GM19238 (cell line): ENCODE results near the gene ACVR1.

Experiments
- DNase-seq: peaks from one replicate; pipeline ENCODE4 v3.0.0; 2011; ENCODE audit warnings: low spot score; ENCODE audit not compliant: insufficient read length

The ACVR1 gene

DNA sequence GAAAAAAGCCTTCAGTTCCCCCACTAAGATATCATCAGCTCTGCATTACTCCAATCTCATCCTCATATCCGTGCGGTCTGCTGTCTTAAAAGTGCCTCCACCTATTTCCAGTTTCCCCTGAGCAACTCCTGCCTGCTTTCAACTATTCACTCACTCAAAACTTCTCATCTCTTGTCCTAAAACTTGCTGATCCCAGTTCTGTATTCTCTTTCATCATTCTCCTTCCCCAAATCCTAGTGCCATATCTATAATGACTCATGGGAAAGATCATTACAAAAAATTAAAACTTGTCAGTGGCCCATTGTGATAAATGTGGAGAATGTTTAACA lies 20.0 kb downstream of the ACVR1 start:
- DNase-seq: no peak

DNA sequence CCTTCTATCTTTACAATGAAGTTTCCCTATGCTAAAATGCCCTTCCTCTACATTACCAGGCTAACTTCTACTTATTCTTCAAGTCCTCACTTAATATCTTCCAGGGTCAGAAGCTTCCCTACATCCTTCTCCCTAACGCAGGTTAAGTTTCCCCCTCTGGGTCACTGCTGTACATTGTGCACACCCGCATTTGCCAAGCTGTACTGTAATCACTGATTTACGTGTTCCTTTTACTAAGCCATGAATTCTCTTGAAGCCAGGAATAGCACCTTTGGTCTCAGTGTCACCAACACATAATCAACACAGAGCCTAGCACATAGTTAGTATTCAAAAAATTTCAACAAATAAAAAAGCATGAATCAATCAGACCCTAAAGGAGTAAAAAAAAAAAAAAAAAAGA lies 22.3 kb downstream of the ACVR1 start:
- DNase-seq: no peak

DNA sequence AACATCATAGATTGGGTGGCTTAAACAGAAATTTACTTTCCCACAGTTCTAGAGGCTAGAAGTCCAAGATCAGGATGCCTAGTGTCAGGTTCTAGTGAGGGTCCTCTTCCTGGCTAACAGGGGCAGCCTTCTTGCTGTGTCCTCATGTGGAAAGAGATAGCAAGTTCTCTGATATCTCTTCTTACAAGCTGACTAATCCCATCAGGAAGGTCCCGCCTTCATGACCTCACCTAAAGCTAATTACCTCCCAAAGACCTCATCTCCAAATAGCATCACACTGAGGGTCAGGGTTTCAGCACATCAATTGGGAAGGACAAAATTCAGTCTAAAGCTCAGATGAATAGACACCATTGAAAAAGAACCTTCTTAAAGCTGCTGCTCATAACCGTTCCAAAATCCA lies 22.9 kb downstream of the ACVR1 start:
- DNase-seq: no peak

DNA sequence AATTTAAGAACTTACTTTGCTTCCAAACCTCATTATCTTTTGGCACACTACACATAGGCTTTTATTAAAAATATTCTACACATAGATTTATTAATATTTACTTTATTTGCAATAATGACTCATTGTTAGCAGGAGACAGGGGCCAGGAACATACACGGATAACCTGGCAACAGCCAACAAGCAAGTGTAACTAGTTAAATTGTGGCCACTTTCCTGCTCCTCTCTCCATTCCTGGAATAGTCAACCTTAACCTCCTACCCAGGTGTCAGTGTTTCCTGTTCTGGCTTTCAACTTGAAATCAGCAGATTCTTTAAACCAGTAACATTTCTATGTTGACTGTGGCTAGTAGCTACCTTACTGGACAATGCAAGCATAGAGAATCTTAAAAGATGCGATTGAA lies 26.5 kb downstream of the ACVR1 start:
- no peak for DNase-seq

DNA sequence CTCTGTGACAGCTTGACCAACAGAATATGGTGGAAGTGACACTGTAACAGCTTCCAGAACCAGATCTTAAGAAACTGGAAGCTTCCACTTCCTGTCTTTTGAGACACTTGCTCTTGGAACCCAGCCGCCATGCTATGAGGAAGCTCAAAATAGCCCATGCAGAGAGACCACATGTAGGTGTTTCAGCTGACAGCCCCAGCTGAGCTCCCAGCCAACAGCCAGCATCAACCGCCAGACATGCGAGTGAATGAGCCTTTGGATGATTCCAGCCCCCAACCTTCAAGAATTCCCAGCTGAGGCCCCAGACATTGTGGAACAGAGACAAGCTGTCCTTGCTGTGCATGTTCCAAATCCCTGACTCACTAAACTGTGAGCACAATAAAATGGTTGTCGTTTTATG lies 27.9 kb downstream of the ACVR1 start:
- DNase-seq: no peak

- no peak for DNase-seq
These were observed 31.0 kb downstream of the ACVR1 start for GRCh38 chr2:157845081-157845480.

DNA sequence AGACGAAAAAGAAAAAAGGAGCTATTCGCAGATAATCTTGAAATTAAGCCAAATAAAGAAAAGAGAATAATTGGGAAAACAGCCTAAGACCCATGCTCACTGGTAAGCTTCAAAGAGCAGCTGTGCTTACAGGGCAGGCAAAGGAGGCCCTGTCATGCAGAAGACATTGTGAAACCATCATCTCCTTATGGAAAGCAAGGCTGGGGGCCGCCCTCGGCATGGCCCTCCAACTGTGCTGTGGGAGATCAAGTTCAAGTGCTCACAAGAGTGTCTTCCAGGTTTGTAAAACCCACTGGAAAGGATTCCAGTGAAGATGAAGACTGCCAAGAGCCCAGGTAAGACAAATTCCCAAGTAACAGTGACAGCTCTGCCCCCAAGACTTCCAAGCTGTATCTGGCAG lies 32.2 kb downstream of the ACVR1 start:
- DNase-seq: no peak

DNA sequence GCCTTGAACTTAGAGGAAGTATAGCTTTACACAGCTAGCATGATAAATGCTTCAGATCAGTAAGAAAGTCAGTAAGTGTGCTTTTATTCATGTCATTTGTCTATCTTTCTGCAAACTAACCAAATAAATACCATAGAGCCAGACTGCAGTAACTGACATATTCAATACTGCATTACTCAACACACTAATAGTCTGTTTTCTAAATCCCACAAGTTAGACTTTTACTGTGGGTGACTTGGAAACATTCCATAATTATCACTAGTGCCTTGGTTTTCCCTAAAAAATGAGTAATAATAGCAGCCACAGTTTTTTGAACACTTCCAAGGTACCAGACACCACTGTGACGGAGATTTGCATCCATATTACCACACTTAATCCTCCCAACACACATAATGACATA lies 33.0 kb downstream of the ACVR1 start:
- no peak for DNase-seq

DNA sequence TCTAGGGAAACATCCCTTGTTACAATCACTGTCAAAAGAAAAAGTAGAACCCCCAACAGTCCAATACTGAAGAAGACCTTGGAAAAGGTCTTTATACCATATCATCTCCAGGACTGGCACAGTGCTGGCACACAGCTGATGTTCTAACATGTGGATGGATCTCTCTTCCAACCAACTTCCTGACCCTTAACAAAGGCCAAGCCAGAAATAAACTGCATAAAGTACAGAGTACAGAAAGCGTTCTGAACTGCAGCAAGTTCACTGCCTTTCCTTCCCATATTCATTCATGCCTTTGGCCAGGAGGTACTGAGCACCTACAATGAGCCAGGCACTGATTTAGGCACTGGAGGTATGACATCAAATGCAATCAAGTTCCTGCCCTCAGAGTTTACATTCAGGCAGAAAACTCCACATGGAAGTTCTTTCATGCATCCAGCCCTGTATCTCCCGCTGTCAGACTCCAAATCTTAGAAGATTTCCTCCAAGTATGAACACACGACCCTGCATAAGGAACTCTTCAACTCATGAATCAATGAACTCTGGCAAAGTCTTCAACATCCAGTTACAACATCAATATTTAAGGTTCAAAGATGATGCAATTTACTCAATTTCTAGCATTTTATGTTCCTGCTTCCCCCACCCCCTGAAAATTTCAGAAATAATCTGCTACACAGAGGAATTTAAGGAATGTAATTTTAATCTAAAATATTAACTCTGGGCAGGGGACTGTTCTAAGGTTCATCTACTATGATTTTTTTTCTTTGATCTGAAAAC lies 33.8 kb downstream of the ACVR1 start:
- DNase-seq: no peak

DNA sequence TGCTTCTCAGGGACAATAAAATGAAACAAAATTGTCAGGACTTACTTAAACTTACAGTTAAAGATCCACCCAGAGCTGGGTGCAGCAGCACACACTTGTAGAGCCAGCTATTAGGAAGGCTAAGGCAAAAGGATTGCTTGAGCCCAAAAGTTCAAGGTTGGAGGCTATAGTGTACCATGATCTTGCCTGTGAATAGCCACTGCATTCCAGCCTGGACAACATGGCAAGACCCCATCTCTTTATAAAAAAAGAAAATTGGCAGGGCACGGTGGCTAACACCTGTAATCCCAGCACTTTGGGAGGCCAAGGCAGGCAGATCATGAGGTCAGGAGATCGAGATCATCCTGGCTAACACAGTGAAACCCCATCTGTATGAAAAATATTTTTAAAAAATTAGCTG lies 34.6 kb downstream of the ACVR1 start:
- no peak for DNase-seq

GRCh38 chr2:157840568-157841156 lies 35.5 kb downstream of the ACVR1 start:
- no peak for DNase-seq

- no peak for DNase-seq
These were observed 36.3 kb downstream of the ACVR1 start for GRCh38 chr2:157839822-157840221.

DNA sequence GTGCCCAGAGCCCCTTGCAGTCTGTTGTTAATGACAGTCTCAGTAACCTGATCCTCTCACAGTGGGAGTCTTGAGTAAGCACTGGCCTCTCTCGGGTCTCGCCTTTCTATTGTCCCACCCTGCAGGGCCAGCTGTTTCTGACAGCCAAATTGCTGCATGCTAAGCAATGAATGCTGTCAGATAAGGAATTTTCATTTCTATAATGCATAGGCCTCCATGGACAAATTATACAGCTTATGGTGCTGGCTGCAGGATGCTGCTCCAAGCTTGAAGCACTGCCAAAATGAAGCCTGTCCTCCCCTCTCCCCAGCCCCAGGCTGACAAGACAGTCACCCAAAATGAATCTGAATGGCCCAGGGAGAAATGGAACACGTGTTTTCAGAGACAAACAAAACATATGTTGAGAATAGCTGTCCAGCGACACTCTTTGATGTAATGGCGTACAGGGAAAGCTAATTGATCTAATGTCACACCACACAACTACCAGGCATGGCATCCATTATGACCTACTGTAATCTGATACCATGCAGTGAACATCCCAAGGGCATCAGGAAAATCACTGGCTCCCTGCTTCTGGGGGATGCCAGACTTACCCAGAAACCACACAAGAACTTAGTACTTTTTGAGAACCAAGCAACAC lies 36.8 kb downstream of the ACVR1 start:
- no peak for DNase-seq

GRCh38 chr2:157838442-157839161 lies 37.5 kb downstream of the ACVR1 start:
- DNase-seq: no peak

DNA sequence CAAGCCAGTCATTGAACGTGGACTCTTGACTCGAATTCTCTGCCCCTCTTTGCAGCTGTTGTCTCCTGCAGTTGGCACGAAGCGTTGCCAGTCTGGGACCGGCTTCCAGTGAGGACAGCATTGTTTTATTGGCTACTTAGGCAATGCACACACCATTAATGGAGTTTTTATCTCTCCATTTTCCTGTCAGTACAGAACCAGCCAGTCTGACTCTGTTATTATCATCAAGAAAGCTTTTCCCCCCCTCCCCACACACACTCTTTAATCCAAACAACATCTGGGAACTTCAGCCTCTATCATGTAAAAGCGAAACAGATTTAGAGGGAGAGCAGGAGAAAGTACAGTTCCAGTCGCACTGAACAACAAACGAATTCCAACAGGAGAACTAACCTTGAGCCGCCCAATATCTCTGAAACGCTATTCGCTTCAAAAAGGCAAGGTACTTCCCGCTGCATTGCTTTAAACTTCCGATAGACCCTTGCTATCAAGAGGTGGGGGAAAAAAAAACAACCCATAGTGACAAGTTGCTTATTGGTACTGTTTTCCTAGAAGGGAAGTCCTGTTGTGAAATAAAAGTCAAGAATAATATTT lies 38.2 kb downstream of the ACVR1 start:
- no peak for DNase-seq

DNA sequence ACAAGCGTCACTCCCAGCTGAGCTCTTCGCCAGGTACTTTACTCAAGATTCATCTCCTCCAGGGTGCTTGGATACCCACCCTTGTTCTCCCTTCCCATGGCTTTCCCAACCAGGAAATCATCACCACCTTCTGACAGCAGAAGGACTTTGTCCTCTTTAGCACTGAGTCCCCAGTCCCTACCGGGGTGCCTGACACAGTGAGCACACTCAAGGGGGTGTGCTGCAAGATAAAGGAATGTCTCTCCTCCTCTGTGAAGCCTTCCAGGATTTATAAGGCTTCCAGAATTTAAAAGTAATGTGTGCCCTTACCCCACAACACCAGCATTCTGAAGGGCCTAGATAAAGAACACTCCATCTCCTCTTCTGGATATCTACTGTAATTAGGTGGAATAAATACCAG lies 39.6 kb downstream of the ACVR1 start:
- no peak for DNase-seq

DNA sequence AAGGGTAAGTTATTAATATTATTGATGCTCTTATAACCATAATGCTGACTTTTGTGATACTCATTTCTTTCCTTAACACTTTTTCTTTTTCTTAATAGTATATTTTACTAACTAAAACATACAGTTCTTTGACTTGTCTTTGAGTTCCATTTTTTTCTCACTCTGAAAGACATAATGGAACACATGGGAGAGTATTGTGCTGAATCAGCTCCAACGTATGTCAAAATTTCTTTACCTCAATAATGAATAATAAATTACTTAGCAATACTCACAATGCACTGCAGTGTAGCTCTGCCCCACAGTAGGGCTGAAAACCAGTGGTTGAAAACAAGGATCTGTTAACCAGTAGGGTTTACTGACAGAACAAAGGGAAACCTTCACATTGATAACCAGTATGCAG lies 40.7 kb downstream of the ACVR1 start:
- no peak for DNase-seq

DNA sequence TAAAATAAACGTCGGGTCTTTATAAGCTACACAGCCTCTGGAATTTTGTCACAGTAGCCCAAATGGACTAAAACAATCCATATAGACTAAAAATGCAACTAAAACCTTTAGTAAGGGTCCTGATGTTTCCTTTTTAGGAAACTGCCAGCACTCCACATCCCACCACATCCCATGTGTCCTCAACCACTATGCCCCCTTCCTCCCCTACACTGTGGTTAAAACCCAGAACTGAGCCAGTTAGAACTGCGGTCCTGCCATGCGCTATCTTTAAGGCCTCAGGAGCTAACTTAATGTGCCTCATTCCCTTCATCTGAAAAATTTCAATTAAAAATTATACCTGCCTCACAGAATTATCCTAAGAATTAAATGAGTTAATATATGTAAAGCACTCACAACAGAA lies 41.1 kb downstream of the ACVR1 start:
- no peak for DNase-seq

- DNase-seq: no peak
These were observed 42.4 kb downstream of the ACVR1 start for GRCh38 chr2:157833721-157834120.

DNA sequence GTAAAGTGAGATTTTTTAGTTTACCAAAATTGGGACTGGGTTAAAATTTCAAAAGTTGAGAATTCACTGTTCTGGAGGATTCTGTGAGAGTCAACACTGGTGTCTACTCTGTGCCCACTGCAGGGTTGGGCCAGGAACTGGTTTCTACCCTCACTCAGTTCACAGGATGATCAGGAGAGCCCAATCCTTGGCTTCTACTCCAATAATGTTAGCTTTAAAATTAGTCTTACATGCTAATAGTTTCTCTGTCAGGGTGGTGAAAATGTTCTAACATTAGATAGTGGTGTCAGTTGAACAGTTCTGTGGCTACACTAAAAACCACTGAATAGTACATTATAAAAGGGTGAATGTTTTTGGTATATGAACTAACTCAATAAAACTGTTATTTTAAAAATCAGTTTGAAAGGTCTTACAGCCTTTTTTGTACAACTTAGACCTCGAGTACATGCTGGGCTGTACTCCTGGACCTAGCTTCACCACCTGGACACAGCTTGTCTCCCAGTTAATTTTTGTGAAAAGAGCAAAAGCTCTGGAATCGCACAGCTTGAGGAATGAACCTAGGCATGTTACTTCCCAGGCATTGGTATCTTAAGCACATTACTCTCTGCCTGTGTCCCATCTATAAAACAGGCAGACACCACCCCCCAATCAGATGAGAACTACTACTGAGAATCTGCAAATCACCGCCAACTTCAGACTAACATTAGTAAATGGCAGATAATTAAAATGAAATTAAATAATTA lies 44.4 kb downstream of the ACVR1 start:
- no peak for DNase-seq
